NCI-H226 (cell line): ENCODE measurements around the gene MPC1.

Experiments
- DNase-seq: peaks from one replicate; pipeline ENCODE4 v3.0.0-alpha.2; 2015

Gene MPC1

GRCh38 chr6:166382933-166383801, at the start of gene MPC1:
Gene MPC1 (minus strand): TSS chr6:166382940. CDS start chr6:166382876, 64 bp downstream.
- DNase-seq = peak; percentile 97

DNA sequence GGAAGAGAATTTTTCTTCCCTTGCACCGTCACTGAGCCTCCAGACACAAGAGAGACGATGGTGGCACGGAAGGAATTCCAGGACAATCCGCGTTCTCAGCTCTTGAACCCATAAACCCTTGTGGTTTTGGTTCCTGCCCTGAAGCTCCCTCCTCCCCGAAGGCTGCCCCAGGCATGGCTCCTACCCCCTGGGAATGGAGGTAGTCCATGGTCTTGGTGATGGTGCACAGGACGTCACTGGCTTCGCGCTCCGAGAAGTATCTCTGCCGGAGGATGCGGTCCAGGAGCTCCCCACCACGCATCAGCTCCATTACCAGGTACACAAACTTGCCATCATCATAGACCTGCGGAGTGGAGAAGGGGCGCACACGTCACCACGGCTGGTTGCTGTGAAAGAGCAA, 47.5 kb upstream of the MPC1 start:
- DNase-seq = no peak

- DNase-seq = no peak
Observed at GRCh38 chr6:166424431-166424830, 41.7 kb upstream of the MPC1 start.

GRCh38 chr6:166423781-166424180, 41.0 kb upstream of the MPC1 start:
- no peak for DNase-seq

DNA sequence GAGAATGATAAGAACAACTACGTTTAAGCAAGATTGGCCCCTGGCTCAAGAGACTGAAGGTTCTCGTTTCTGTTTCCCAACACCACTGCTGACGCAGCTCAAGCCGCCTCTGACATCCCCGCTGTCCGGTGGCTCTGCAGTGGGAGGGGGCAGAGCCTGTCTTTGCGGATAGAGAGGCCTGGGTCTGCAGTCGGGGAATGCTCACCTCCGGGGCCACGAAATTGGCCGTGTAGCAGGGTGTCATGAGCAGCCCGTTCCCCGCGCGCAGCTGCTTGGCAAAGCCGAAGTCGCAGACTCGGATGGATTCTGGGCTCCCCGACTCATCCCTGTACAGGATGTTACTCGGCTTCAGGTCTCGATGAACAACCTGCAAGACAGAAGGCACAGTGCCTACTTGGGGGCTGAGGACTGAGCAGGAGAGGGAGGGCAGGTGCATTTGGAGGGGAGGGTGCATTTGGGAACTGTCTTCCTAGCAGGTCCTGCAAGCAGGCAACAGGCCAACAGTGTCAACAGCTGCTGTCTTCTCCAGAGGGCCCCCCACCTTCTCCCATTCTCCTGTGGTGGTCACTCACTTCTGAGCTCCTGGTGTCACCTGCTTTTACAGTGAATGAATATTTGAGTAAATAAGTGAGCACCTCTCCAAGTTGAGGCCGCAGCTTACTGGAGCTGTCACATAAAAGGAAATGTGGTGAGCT, 40.5 kb upstream of the MPC1 start:
- no peak for DNase-seq

DNA sequence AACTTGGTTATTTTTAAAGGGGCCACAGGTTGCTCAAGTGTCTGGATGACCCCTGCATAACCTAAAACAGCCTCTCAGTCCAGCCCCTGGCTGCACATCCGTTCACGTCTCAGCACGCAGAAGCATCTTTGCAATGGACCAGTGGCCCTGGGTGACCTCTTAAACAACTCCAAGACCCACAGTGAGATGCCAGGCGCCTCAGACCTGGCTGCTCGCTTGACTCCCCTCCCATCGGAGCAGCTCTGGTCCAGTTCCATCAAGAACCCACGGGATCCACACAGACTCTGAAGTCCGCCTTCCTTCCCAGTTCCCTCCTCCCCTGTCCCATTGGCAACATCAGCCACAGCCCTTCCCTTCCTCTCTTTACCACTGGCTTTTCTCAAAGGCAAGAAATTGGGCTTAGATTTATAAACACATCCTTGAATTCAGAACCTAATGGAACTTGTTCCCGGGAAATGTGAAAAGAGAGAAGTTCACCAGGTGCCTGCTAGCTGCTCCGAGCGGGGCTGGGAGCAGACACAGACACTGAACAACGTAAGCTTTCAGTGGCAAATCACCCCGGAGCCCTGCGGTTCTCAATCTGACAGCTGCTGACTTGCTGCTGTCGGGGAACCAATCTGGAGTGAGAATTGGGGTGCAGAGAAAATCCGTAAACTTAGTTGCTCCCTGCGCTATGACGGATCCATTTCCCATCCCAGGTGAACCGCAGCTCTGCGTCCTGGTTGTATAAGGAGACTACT, 39.6 kb upstream of the MPC1 start:
- no peak for DNase-seq

GRCh38 chr6:166420351-166420750, 37.6 kb upstream of the MPC1 start:
- no peak for DNase-seq

DNA sequence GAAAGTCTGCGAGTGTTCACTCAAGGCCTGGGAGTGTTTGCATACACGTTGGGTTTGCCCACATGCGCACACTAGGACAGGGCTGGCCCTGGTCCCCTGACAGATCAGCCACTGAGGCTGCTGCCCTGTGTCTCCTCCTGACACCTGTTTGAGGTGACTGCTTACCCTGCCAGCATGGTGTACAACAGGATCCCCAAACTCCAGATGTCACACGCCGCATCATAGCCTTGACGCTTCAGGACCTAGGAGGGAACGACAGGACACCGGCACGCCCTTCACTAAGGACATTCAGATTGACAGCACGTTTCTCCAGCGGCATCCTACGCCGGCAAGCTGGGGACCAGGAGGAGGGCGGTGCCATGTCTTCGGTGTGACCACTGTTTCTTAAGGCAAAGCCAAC, 37.0 kb upstream of the MPC1 start:
- DNase-seq = no peak

- no peak for DNase-seq
Observed at GRCh38 chr6:166419286-166419685, 36.5 kb upstream of the MPC1 start.

DNA sequence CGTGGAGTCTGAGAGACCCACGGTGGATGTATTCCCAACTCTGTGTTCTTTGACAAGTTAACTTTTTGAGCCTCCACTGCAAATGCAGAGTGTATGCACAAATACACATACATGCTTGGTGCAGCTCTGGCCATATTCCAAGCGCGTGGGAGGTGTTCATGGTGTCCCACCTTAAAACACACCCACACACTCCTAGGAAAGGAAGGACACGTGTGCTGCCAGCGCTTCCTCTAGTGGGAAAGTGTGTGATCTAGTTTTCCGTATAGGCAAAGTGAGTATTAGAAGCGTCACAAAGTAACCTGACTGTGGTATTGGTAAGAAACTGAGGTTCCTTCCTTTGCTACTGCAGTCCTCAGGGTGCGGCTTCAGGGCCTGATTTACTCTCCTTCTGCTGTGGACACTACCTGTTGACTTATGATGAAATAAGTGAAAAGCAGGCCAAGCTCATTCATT, 36.0 kb upstream of the MPC1 start:
- DNase-seq = no peak

DNA sequence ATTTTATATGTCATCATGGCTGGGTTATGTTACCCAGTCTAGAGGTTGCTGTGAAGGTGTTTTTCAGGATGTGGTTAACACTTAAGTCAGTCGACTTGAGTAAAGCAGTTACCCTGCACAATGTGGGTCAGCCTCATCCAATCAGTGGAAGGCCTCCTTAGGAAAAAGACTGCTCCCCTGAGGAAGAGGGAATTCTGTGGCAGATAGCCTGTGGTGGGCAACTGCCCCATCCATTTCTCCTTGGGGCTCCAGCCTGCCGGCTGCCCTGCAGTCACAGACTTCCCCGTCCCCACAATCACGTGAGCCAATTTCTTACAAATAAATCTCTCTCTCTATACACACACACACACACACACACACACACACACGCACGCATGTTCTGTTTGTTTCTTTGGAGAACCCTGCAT, 34.5 kb upstream of the MPC1 start:
- DNase-seq = no peak

DNA sequence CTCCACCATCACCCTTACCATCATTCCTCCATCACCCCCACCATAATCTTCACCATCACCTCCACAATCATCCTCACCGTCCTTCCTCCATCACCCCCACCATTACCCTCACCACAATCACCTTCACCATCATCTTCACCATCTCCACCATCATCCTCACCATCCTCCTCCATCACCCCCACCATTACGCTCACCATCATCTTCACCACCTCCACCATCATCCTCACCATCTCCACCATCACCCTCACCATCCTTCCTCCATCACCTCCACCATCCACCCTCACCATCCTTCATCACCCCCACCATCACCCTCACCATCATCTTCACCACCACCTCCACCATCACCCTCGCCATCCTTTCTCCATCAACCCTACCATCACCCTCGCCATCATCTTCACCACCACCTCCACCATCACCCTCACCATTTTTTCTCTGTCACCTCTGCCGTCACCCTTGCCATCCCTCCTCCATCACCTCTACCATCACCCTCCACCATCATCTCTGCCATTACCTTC, 33.1 kb upstream of the MPC1 start:
- no peak for DNase-seq

GRCh38 chr6:166415306-166415705, 32.6 kb upstream of the MPC1 start:
- DNase-seq = no peak

- DNase-seq = no peak
Observed at GRCh38 chr6:166413491-166413951, 30.8 kb upstream of the MPC1 start.

- no peak for DNase-seq
Observed at GRCh38 chr6:166412911-166413384, 30.2 kb upstream of the MPC1 start.

- no peak for DNase-seq
Observed at GRCh38 chr6:166412156-166412910, 29.6 kb upstream of the MPC1 start.

- DNase-seq = no peak
Observed at GRCh38 chr6:166411721-166412151, 29.0 kb upstream of the MPC1 start.

- DNase-seq = no peak
Observed at GRCh38 chr6:166411271-166411670, 28.5 kb upstream of the MPC1 start.

- no peak for DNase-seq
Observed at GRCh38 chr6:166410426-166410935, 27.7 kb upstream of the MPC1 start.

- no peak for DNase-seq
Observed at GRCh38 chr6:166408936-166409755, 26.4 kb upstream of the MPC1 start.

- no peak for DNase-seq
Observed at GRCh38 chr6:166406197-166406596, 23.5 kb upstream of the MPC1 start.
